Breast epithelium (tissue), 3 donors: ENCODE measurements around the gene C2CD4D.

Experiments
- CTCF ChIP-seq, 3 donors: fragments of 450-650 bp; IDR thresholded peaks; one replicate each; pipeline ENCODE4 v1.5.1; 2016 to 2017; ENCODE audit warnings: antibody characterized with exemption in 3 of 3, mild to moderate bottlenecking in 3 of 3, moderate library complexity in 3 of 3
- POLR2A ChIP-seq: fragments of 450-650 bp; IDR thresholded peaks from one replicate; pipeline ENCODE4 v1.6.1; 2016; ENCODE audit warnings: antibody characterized with exemption, mild to moderate bottlenecking, moderate library complexity
- POLR2AphosphoS5 ChIP-seq, 3 donors: sonication (generic); formaldehyde crosslinking; IDR thresholded peaks; one replicate each; pipeline ENCODE4 v1.6.1; 2017; ENCODE audit warnings: antibody characterized with exemption in 3 of 3

GRCh38 chr1:151829352-151830046 is 10.1 kb downstream of the C2CD4D start:
- TF ChIP-seq CTCF (IDR thresholded peaks at IDR 0.05) (no peak), POLR2A (no peak), POLR2AphosphoS5 (IDR thresholded peaks at IDR 0.05) (no peak)
